ENCODE data around the gene MTCH2. TPM values are rescaled to one million over a fixed set of nuclear protein-coding genes. Genes with fewer than 3 reads are reported as not detected.

Gene MTCH2
- polyA plus RNA-seq, 1 donor (not counting 4 experiments of a cell fraction or from before 2014, with no cell fraction given), result 185 TPM

GRCh38 chr11:47646019-47646418, 3.7 kb upstream of the MTCH2 start:
- no peak overlapping the region for H3K27ac ChIP-seq (ENCODE audit: control insufficient read depth, insufficient read depth, low read length)
- no peak overlapping the region for H3K4me3 ChIP-seq (ENCODE audit: control insufficient read depth in 2 of 3, extremely low read depth in 1 of 3, insufficient read depth in 2 of 3, low read depth in 1 of 3, low read length in 3 of 3)
- no peak for FAIRE-seq
- H3K36me3 ChIP-seq (ENCODE audit: control insufficient read depth in 2 of 2, extremely low read depth in 1 of 2, insufficient read depth in 2 of 2, low read length in 2 of 2), result no peaks in the 10 kb centered on the region
- H2AFZ ChIP-seq (ENCODE audit: control insufficient read depth, low read length), result no peak overlapping the region
- H3K9me1 ChIP-seq (ENCODE audit: control insufficient read depth, extremely low read depth, insufficient read depth, low read length), result no peaks in the 10 kb centered on the region
- no peak for DNase-seq (ENCODE audit: low read depth, low spot score)
- no peaks in the 10 kb centered on the region for H3K9me3 ChIP-seq (ENCODE audit: control insufficient read depth, low read depth, low read length)
- no peak for TF ChIP-seq EZH2 (IDR thresholded peaks at IDR 0.05; ENCODE audit: low read length)
- TF ChIP-seq, protein P1, sequence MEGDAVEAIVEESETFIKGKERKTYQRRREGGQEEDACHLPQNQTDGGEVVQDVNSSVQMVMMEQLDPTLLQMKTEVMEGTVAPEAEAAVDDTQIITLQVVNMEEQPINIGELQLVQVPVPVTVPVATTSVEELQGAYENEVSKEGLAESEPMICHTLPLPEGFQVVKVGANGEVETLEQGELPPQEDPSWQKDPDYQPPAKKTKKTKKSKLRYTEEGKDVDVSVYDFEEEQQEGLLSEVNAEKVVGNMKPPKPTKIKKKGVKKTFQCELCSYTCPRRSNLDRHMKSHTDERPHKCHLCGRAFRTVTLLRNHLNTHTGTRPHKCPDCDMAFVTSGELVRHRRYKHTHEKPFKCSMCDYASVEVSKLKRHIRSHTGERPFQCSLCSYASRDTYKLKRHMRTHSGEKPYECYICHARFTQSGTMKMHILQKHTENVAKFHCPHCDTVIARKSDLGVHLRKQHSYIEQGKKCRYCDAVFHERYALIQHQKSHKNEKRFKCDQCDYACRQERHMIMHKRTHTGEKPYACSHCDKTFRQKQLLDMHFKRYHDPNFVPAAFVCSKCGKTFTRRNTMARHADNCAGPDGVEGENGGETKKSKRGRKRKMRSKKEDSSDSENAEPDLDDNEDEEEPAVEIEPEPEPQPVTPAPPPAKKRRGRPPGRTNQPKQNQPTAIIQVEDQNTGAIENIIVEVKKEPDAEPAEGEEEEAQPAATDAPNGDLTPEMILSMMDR (optimal IDR thresholded peaks at IDR 0.05 in 1 of 3, IDR thresholded peaks at IDR 0.05 in 1 of 3, conservative IDR thresholded peaks at IDR 0.05 in 1 of 3; ENCODE audit: extremely low read depth in 1 of 3, insufficient read depth in 2 of 3, low read length in 3 of 3), result no peak
- dilution Hi-C loops (cut with MboI; ENCODE audit: extremely low pct_ligation_motif_present, low sequenced_read_pairs), result no loop called here
- no peak overlapping the region for H3K9ac ChIP-seq (ENCODE audit: control insufficient read depth, extremely low read depth, insufficient read depth, low read length)
- peaks cover 13% of the 10 kb centered on the region for H3K79me2 ChIP-seq (ENCODE audit: control insufficient read depth, insufficient read depth, low read length)
- H3K4me1 ChIP-seq (ENCODE audit: control insufficient read depth, extremely low read depth, insufficient read depth, low read length), result peaks cover 6% of the 10 kb centered on the region
- no peaks in the 10 kb centered on the region for H4K20me1 ChIP-seq (ENCODE audit: control insufficient read depth, extremely low read depth, insufficient read depth, low read length)
- H3K4me2 ChIP-seq (ENCODE audit: control insufficient read depth, extremely low read depth, insufficient read depth, low read depth, low read length), result no peak overlapping the region
- no peaks in the 10 kb centered on the region for H3K27me3 ChIP-seq (ENCODE audit: control insufficient read depth, extremely low read depth, insufficient read depth, low read length)

DNA sequence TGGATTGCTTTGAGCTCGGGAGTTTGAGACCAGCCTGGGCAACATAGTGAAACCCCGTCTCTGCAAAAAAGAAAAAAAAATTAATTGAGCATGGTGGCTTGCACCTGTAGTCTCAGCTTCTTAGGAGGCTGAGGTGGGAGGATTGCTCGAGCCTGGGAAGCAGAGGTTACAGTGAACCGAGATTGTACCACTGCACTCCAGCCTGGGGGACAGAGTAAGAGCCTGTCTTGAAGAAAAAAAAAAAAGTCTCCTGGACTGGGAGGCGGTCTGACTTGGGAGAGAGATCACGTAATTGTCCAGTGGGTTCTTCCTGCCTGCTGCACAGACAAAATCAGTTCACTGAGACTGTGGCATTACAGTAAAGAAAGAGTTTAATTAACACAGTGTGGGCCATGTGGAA, 3.1 kb upstream of the MTCH2 start:
- Histone ChIP-seq H2AFZ (ENCODE audit: control insufficient read depth, low read length) (no peak overlapping the region), H3K9me1 (ENCODE audit: control insufficient read depth, extremely low read depth, insufficient read depth, low read length) (no peaks in the 10 kb centered on the region), H3K27ac (ENCODE audit: control insufficient read depth, insufficient read depth, low read length) (no peak overlapping the region), H3K4me2 (ENCODE audit: control insufficient read depth, extremely low read depth, insufficient read depth, low read depth, low read length) (no peak overlapping the region), H3K36me3 (ENCODE audit: control insufficient read depth in 2 of 2, extremely low read depth in 1 of 2, insufficient read depth in 2 of 2, low read length in 2 of 2) (no peaks in the 10 kb centered on the region), H3K4me3 (ENCODE audit: control insufficient read depth in 2 of 3, extremely low read depth in 1 of 3, insufficient read depth in 2 of 3, low read depth in 1 of 3, low read length in 3 of 3) (no peak overlapping the region), H4K20me1 (ENCODE audit: control insufficient read depth, extremely low read depth, insufficient read depth, low read length) (no peaks in the 10 kb centered on the region), H3K9ac (ENCODE audit: control insufficient read depth, extremely low read depth, insufficient read depth, low read length) (no peak overlapping the region), H3K9me3 (ENCODE audit: control insufficient read depth, low read depth, low read length) (no peaks in the 10 kb centered on the region), H3K27me3 (ENCODE audit: control insufficient read depth, extremely low read depth, insufficient read depth, low read length) (no peaks in the 10 kb centered on the region), H3K4me1 (ENCODE audit: control insufficient read depth, extremely low read depth, insufficient read depth, low read length) (peaks cover 11% of the 10 kb centered on the region), H3K79me2 (ENCODE audit: control insufficient read depth, insufficient read depth, low read length) (peaks cover 18% of the 10 kb centered on the region)
- no peak for TF ChIP-seq EZH2 (IDR thresholded peaks at IDR 0.05; ENCODE audit: low read length)
- TF ChIP-seq, protein P1 (optimal IDR thresholded peaks at IDR 0.05 in 1 of 3, IDR thresholded peaks at IDR 0.05 in 1 of 3, conservative IDR thresholded peaks at IDR 0.05 in 1 of 3; ENCODE audit: extremely low read depth in 1 of 3, insufficient read depth in 2 of 3, low read length in 3 of 3), result no peak
- FAIRE-seq (no peak), DNase-seq (ENCODE audit: low read depth, low spot score) (no peak)
- dilution Hi-C loops (cut with MboI; ENCODE audit: extremely low pct_ligation_motif_present, low sequenced_read_pairs), result no loop called here

Data from keratinocyte (primary cell).